Measurements from ENCODE around the gene LRPPRC. TPM values are rescaled to one million over a fixed set of nuclear protein-coding genes. Genes with fewer than 3 reads are reported as not detected.

LRPPRC gene
- total and polyA plus RNA-seq, 2 experiments from 2014 or later: 163 to 200 TPM

DNA sequence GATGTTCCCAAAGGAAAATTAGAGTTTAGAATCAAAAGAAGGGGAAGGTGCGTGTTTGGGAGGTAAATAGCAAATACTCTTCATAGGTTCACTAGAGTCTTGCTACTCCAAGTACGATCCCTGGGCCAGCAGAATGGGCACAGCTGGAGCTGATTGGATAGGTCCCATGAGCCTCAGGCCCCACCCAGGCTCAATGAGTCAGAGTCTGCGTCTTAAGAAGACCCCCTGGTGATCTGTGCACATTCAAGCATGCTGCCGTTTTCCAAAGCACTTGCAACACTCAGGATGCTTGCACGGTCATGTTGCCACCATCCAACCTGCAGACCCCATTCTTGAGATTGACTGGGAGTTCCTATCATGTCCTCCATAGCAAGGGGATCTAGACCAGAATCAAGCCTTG is 116.5 kb downstream of the LRPPRC start:
- ATAC-seq (no peak), DNase-seq (ENCODE audit: low spot score) (no peak)
- H3K9me2 ChIP-seq (ENCODE audit: insufficient read depth): no peaks in the 10 kb centered on the region
- no peak overlapping the region for H3K27ac Mint-ChIP-seq
- no peaks in the 10 kb centered on the region for H3K36me3 ChIP-seq (ENCODE audit: insufficient read depth)
- no peak overlapping the region for H2AFZ ChIP-seq
- TF ChIP-seq EZH2phosphoT487 (IDR thresholded peaks at IDR 0.05; ENCODE audit: unreplicated experiment) (no peak), ZNF331 (CRISPR knock-in tag; IDR thresholded peaks at IDR 0.05; ENCODE audit: low read depth) (no peak), STAT1 (IDR thresholded peaks at IDR 0.05; ENCODE audit: unreplicated experiment) (no peak), CREB1 (CRISPR knock-in tag; IDR thresholded peaks at IDR 0.05; ENCODE audit: low read depth) (no peak)
- TF ChIP-seq, protein P1, sequence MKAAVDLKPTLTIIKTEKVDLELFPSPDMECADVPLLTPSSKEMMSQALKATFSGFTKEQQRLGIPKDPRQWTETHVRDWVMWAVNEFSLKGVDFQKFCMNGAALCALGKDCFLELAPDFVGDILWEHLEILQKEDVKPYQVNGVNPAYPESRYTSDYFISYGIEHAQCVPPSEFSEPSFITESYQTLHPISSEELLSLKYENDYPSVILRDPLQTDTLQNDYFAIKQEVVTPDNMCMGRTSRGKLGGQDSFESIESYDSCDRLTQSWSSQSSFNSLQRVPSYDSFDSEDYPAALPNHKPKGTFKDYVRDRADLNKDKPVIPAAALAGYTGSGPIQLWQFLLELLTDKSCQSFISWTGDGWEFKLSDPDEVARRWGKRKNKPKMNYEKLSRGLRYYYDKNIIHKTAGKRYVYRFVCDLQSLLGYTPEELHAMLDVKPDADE (IDR thresholded peaks at IDR 0.05): no peak
- 0 out of 2 replicates have a peak, but pooled peaks cover 6% of the 10 kb centered on the region for H3F3A ChIP-seq (replicated peaks; ENCODE audit: low read depth)
- H3K9me3 Mint-ChIP-seq: no peaks in the 10 kb centered on the region
- H3K36me3 Mint-ChIP-seq (ENCODE audit: low read depth): no peaks in the 10 kb centered on the region
- peaks cover 6% of the 10 kb centered on the region for H3K27me3 Mint-ChIP-seq (ENCODE audit: insufficient read depth, low read depth, poor library complexity)
- no peaks in the 10 kb centered on the region for H4K20me1 ChIP-seq (replicated peaks; ENCODE audit: insufficient read depth)
- no peaks in the 10 kb centered on the region for H3K27me3 ChIP-seq (ENCODE audit: insufficient read depth)
- H3K4me1 ChIP-seq (ENCODE audit: insufficient read depth): peaks cover 6% of the 10 kb centered on the region; the same call in 1 of the 2 replicates
- no peak overlapping the region for H3K4me3 ChIP-seq
- H3K4me3 Mint-ChIP-seq: no peak overlapping the region
- H3K4me2 ChIP-seq: no peak overlapping the region
- H3K79me2 ChIP-seq (replicated peaks; ENCODE audit: insufficient read depth): no peaks in the 10 kb centered on the region
- H3K27ac ChIP-seq (ENCODE audit: low read depth): no peak overlapping the region
- H3K4me1 Mint-ChIP-seq: peaks cover 5% of the 10 kb centered on the region; the same call in 1 of the 3 replicates

DNA sequence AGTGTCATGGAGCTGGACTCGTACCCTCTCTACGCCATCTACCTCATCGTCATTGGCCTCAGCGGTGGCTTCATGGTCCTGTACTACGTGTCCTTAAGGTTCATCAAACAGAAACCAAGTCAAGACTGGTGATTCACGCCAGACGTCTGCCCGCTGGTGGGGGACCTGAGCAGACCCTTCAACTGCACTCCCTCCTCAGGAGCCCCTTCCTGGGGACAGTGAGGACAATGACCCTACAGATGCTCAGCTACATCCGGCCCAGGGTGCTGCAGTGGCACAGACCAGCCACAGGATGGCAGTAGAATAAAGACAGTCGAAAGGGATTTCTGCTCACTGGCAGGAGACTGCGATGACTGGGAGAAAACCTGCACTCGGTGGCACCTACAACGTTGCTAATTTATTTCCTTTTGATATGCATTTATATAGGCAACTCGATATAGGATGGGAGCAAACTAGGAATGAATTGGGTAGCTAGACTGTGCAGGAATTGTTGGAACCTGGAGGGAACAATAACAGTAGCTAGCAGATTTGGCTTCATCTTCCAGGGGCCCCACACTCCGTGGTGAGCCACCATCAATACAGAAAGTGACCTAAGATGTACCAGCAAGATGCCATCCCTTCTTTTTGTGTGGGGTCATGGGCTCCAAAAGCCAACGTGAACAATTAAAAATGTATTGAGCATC is 117.9 kb downstream of the LRPPRC start:
- Mint-ChIP-seq H3K4me1 (peaks cover 7% of the 10 kb centered on the region; the same call in 1 of the 3 replicates), H3K27me3 (ENCODE audit: insufficient read depth, low read depth, poor library complexity) (peaks cover 6% of the 10 kb centered on the region), H3K9me3 (no peaks in the 10 kb centered on the region), H3K36me3 (ENCODE audit: low read depth) (no peaks in the 10 kb centered on the region), H3K27ac (no peak overlapping the region), H3K4me3 (no peak overlapping the region)
- Histone ChIP-seq H3K27me3 (ENCODE audit: insufficient read depth) (no peaks in the 10 kb centered on the region), H3K9me2 (ENCODE audit: insufficient read depth) (no peaks in the 10 kb centered on the region), H3K27ac (ENCODE audit: low read depth) (no peak overlapping the region), H3K79me2 (replicated peaks; ENCODE audit: insufficient read depth) (no peaks in the 10 kb centered on the region), H3F3A (replicated peaks; ENCODE audit: low read depth) (0 out of 2 replicates have a peak, but pooled peaks cover 2% of the 10 kb centered on the region), H3K36me3 (ENCODE audit: insufficient read depth) (no peaks in the 10 kb centered on the region), H2AFZ (peak overlapping the region; percentile 93; the same call in 1 of the 2 replicates), H4K20me1 (replicated peaks; ENCODE audit: insufficient read depth) (no peaks in the 10 kb centered on the region), H3K4me1 (ENCODE audit: insufficient read depth) (peaks cover 11% of the 10 kb centered on the region), H3K4me3 (no peak overlapping the region), H3K4me2 (no peak overlapping the region)
- DNase-seq (ENCODE audit: low spot score) (peak; percentile 86), ATAC-seq (peak; percentile 83)
- TF ChIP-seq, protein P1 (IDR thresholded peaks at IDR 0.05): no peak
- TF ChIP-seq, protein P2, sequence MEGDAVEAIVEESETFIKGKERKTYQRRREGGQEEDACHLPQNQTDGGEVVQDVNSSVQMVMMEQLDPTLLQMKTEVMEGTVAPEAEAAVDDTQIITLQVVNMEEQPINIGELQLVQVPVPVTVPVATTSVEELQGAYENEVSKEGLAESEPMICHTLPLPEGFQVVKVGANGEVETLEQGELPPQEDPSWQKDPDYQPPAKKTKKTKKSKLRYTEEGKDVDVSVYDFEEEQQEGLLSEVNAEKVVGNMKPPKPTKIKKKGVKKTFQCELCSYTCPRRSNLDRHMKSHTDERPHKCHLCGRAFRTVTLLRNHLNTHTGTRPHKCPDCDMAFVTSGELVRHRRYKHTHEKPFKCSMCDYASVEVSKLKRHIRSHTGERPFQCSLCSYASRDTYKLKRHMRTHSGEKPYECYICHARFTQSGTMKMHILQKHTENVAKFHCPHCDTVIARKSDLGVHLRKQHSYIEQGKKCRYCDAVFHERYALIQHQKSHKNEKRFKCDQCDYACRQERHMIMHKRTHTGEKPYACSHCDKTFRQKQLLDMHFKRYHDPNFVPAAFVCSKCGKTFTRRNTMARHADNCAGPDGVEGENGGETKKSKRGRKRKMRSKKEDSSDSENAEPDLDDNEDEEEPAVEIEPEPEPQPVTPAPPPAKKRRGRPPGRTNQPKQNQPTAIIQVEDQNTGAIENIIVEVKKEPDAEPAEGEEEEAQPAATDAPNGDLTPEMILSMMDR (conservative IDR thresholded peaks at IDR 0.05; ENCODE audit: low read depth in 2 of 2): peak; percentile 99
